Neutrophil (primary cell): Measurements from ENCODE around the gene KLHL30.

Experiments used
- H3K27ac ChIP-seq: fragments of 200-600 bp; sonication (generic); 2 replicates; pipeline ENCODE4 v1.5.1; 2016; ENCODE audit warnings: mild to moderate bottlenecking, moderate library complexity
- H3K27me3 ChIP-seq: fragments of 200-600 bp; sonication (generic); 2 replicates; pipeline ENCODE4 v1.6.0; 2016; ENCODE audit warnings: mild to moderate bottlenecking
- H3K36me3 ChIP-seq: fragments of 200-600 bp; sonication (generic); 2 replicates; pipeline ENCODE4 v1.5.1; 2017
- H3K4me1 ChIP-seq, 2 experiments: fragments of 200-600 bp in 1 of 2; sonication (generic) in 1 of 2; 1 replicate in 1 of 2; 2 replicates in 1 of 2; pipeline versions ENCODE4 v1.5.1 to v1.6.1; 2013 to 2016; ENCODE audit warnings: low read depth in 1 of 2, low read length in 1 of 2, mild to moderate bottlenecking in 1 of 2, moderate library complexity in 1 of 2; ENCODE audit not compliant: control insufficient read depth in 1 of 2, insufficient read depth in 1 of 2
- H3K4me3 ChIP-seq, 2 experiments: fragments of 200-600 bp in 1 of 2; sonication (generic) in 1 of 2; 1 replicate in 1 of 2; 2 replicates in 1 of 2; pipeline ENCODE4 v1.5.1; 2013 to 2016; ENCODE audit warnings: low read depth in 1 of 2, low read length in 1 of 2, mild to moderate bottlenecking in 1 of 2, moderate library complexity in 1 of 2
- H3K9me3 ChIP-seq: fragments of 200-600 bp; sonication (generic); 2 replicates; pipeline ENCODE4 v1.5.1; 2016
- TF ChIP-seq, protein P1 (sequence below): fragments of 200-600 bp; sonication (generic); IDR thresholded peaks from 2 replicates; pipeline ENCODE4 v1.5.1; 2016; ENCODE audit warnings: antibody characterized with exemption

Gene KLHL30

DNA sequence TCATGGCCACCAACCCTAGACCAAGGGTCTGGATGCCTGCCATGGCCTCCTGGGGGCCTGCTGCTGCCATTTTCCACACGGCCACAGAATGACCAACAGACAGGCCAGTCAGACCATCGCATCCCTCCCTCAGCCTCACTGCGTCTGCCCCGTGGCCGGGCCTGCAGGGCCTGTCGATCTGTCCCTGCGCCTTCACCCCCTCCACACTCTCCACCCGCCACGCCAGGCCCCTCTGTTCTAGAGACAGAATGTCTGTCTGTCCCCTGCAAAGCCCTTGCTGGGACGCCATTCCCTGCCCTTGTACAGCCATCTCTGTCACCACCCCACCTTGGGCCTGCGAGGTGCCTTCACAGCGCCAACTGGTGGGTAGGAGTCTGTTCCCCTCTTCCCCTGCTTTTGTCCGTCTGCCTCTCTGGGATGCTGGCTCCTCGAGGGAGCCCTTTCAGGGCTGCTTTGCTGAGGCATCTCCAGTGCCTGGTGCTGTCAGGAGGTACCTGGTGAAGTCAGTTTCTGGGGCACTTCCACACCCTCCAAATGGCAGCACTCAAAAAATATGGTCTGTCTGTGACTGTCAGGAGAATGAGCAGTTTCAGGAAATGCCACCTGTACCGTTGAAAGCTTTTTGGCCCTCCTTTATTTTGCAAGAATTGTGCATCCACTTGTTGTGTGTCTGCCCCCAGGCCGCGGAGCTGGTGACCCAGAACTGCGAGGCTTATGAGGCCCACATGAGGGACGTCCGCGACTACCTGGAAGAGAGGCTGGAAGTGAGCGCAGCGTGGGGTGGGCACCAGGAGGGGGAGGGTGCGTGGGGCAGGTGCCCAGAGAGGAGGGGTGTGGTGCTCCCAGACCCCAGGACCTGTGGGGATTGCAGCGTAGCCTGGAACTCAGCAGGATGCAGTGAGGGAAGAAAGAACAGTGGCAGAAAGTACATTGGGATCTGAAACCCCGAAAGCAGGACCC lies 45.0 kb upstream of the KLHL30 start:
- H3K4me3 ChIP-seq, result no peak overlapping the region
- H3K4me1 ChIP-seq, result no peaks in the 10 kb centered on the region
- H3K36me3 ChIP-seq, result peaks cover 4% of the 10 kb centered on the region
- H3K9me3 ChIP-seq, result no peaks in the 10 kb centered on the region
- H3K27me3 ChIP-seq, result no peaks in the 10 kb centered on the region
- TF ChIP-seq, protein P1, sequence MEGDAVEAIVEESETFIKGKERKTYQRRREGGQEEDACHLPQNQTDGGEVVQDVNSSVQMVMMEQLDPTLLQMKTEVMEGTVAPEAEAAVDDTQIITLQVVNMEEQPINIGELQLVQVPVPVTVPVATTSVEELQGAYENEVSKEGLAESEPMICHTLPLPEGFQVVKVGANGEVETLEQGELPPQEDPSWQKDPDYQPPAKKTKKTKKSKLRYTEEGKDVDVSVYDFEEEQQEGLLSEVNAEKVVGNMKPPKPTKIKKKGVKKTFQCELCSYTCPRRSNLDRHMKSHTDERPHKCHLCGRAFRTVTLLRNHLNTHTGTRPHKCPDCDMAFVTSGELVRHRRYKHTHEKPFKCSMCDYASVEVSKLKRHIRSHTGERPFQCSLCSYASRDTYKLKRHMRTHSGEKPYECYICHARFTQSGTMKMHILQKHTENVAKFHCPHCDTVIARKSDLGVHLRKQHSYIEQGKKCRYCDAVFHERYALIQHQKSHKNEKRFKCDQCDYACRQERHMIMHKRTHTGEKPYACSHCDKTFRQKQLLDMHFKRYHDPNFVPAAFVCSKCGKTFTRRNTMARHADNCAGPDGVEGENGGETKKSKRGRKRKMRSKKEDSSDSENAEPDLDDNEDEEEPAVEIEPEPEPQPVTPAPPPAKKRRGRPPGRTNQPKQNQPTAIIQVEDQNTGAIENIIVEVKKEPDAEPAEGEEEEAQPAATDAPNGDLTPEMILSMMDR, result no peak
- no peak overlapping the region for H3K27ac ChIP-seq

DNA sequence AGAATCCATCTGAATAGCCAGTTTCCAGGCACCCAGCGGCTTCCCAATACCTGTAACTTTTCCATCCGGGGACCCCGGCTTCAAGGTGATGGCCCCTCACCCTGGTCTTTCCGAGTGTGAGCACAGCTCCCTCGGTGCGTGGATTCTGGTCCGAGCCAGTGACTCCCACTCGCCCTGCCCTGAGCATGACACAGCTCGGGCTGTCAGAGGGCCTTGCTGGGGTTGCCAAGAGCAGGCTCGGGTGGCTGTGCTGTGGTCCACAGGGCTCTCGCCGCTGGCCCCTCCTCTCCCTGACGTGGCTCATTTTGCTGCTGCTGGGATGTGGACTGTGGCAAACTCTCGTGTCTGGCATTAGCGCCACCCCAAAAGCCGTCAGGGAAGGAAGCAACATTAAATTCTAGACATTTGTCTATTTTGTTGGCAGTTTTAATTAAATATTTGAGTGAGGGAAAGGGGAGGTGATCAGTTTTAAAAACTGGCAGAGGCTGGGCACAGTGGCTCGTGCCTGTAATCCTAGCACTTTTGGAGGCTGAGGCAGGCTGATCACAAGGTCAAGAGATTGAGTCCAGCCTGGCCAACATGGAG lies 43.9 kb upstream of the KLHL30 start:
- Histone ChIP-seq H3K4me3 (no peak overlapping the region), H3K36me3 (peaks cover 4% of the 10 kb centered on the region), H3K4me1 (no peaks in the 10 kb centered on the region), H3K27ac (no peak overlapping the region), H3K9me3 (no peaks in the 10 kb centered on the region), H3K27me3 (peaks cover 7% of the 10 kb centered on the region)
- TF ChIP-seq, protein P1, result no peak

DNA sequence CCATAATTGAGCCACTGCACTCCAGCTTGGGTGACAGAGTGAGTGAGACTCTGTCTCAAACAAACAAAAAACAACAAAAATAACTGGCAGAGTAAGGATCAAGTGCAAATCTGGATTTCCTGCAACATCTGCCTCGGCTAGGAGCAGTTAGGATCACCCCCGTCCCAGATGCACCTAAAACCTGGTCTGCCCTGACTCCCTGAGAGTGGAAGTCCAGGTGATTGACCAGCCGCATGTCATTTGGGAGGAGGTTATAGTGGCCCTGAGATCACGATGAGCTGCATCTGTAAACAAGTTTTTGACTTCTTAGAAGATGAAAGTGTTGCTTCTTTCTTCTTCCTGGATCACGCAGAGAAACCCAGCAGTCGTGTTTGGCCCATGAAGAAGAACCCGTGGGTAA lies 43.3 kb upstream of the KLHL30 start:
- H3K4me3 ChIP-seq, result no peak overlapping the region
- H3K4me1 ChIP-seq, result no peaks in the 10 kb centered on the region
- peaks cover 11% of the 10 kb centered on the region for H3K27me3 ChIP-seq
- H3K27ac ChIP-seq, result no peak overlapping the region
- peaks cover 4% of the 10 kb centered on the region for H3K36me3 ChIP-seq
- TF ChIP-seq, protein P1, result no peak
- H3K9me3 ChIP-seq, result no peaks in the 10 kb centered on the region

DNA sequence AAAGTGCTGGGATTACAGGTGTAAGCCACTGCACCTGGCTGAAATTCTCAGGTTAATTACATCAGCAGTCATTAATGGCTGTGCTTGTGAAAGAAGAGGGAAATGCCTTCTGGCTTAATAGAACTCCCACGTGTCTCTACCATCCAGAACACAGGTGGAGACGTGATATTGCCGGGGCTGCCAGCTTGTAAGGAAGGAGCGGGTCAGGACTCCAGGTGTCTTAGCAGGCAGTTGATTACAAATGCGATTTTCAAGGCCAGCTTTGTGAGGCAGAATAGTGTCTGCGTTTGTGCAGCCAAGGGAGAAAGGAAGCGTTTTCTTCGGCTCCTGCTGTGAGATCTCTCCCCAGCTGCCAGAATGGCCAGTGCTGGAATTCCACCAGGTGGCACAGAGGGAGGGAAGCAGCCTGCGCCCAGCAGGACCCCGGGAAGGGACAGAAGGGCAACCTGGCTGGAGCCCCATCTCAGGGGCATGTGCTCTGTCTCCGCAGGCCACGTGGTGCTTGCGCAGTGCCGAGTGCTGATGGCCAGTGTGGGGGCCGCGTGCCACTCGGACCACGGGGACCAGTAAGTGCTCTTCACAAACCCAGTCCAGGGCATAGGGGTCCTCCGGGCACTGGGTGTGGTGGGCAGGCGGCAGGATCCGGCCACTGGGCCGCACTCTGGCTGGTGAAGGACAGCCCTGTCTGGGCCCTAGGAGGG lies 42.0 kb upstream of the KLHL30 start:
- no peak overlapping the region for H3K27ac ChIP-seq

More for the DNA sequence above, 42.0 kb upstream of the KLHL30 start:
- Histone ChIP-seq H3K9me3 (no peaks in the 10 kb centered on the region), H3K27me3 (peaks cover 17% of the 10 kb centered on the region), H3K4me1 (no peaks in the 10 kb centered on the region), H3K4me3 (no peak overlapping the region), H3K36me3 (peaks cover 3% of the 10 kb centered on the region)
- TF ChIP-seq, protein P1, result no peak
